ENCODE data around the gene GLB1L.

The GLB1L gene

GRCh38 chr2:219249203-219249980 is 4.1 kb upstream of the GLB1L start:
- peak; percentile 16 for DNase-seq
- no peaks in the 10 kb centered on the region for H3K9me3 Mint-ChIP-seq
- no peak overlapping the region for H3K4me3 Mint-ChIP-seq
- H3K4me1 Mint-ChIP-seq = peaks cover 56% of the 10 kb centered on the region
- no peak for TF ChIP-seq CTCF (IDR thresholded peaks at IDR 0.05)
- H3K27ac Mint-ChIP-seq = peak overlapping the region; percentile 84
- H3K27me3 Mint-ChIP-seq (ENCODE audit: low read depth, poor library complexity) = peaks cover 43% of the 10 kb centered on the region
- H3K36me3 Mint-ChIP-seq (ENCODE audit: low read depth) = peaks cover 8% of the 10 kb centered on the region

- H3K4me3 Mint-ChIP-seq = no peak overlapping the region
These were observed 3.6 kb upstream of the GLB1L start for GRCh38 chr2:219248845-219249202.

GRCh38 chr2:219247678-219248642 is 2.7 kb upstream of the GLB1L start:
- H3K4me1 Mint-ChIP-seq = peaks cover 65% of the 10 kb centered on the region
- TF ChIP-seq CTCF (IDR thresholded peaks at IDR 0.05) = no peak
- H3K36me3 Mint-ChIP-seq (ENCODE audit: low read depth) = peaks cover 8% of the 10 kb centered on the region
- H3K9me3 Mint-ChIP-seq = no peaks in the 10 kb centered on the region
- H3K4me3 Mint-ChIP-seq = no peak overlapping the region
- no peak for DNase-seq
- H3K27ac Mint-ChIP-seq = no peak overlapping the region
- H3K27me3 Mint-ChIP-seq (ENCODE audit: low read depth, poor library complexity) = peaks cover 33% of the 10 kb centered on the region

More at GRCh38 chr2:219248845-219249202, 3.6 kb upstream of the GLB1L start:
- no peaks in the 10 kb centered on the region for H3K9me3 Mint-ChIP-seq
- peaks cover 37% of the 10 kb centered on the region for H3K27me3 Mint-ChIP-seq (ENCODE audit: low read depth, poor library complexity)
- DNase-seq = no peak
- TF ChIP-seq CTCF (IDR thresholded peaks at IDR 0.05) = no peak
- H3K27ac Mint-ChIP-seq = peak overlapping the region; percentile 44
- H3K36me3 Mint-ChIP-seq (ENCODE audit: low read depth) = peaks cover 8% of the 10 kb centered on the region
- peaks cover 57% of the 10 kb centered on the region for H3K4me1 Mint-ChIP-seq

- Mint-ChIP-seq H3K27ac (no peak overlapping the region), H3K36me3 (ENCODE audit: low read depth) (peaks cover 8% of the 10 kb centered on the region), H3K27me3 (ENCODE audit: low read depth, poor library complexity) (peaks cover 19% of the 10 kb centered on the region), H3K4me3 (peak overlapping the region; percentile 96), H3K4me1 (peaks cover 59% of the 10 kb centered on the region), H3K9me3 (no peaks in the 10 kb centered on the region)
- no peak for DNase-seq
- TF ChIP-seq CTCF (IDR thresholded peaks at IDR 0.05) = no peak
These were observed 1.3 kb upstream of the GLB1L start for GRCh38 chr2:219246559-219246958.

GRCh38 chr2:219245899-219246230 is 621 bp upstream of the GLB1L start:
- no peak for DNase-seq
- no peaks in the 10 kb centered on the region for H3K9me3 Mint-ChIP-seq
- peak overlapping the region; percentile 96 for H3K4me3 Mint-ChIP-seq
- peaks cover 12% of the 10 kb centered on the region for H3K27me3 Mint-ChIP-seq (ENCODE audit: low read depth, poor library complexity)
- peaks cover 58% of the 10 kb centered on the region for H3K4me1 Mint-ChIP-seq
- peak overlapping the region; percentile 98 for H3K27ac Mint-ChIP-seq
- peaks cover 8% of the 10 kb centered on the region for H3K36me3 Mint-ChIP-seq (ENCODE audit: low read depth)
- TF ChIP-seq CTCF (IDR thresholded peaks at IDR 0.05) = no peak

Data from nephron progenitor cell (in vitro differentiated cells).